ENCODE measurements around the gene PODXL2.

DNA sequence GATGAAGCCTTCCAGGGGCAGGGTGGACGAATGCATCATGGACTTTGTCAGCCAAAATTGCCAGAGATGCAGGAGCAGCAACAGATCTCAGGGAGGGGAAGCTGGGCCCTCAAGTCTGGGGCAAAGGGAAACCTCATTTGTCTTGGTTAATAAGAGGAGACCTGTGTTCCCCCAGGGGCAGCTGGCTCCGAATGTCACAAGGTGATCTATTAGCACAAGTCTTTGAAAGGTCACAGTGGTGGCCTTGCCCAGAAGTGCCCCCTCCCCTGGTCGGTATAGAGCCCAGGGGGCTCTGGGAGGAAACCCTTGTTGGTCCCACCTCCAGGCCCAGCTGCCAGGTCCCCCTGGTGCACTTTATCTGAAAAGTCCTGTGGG is 89.9 kb downstream of the PODXL2 start:
- no peak for TF ChIP-seq EZH2phosphoT487 (IDR thresholded peaks at IDR 0.05; ENCODE audit: unreplicated experiment)
- TF ChIP-seq, protein P1, sequence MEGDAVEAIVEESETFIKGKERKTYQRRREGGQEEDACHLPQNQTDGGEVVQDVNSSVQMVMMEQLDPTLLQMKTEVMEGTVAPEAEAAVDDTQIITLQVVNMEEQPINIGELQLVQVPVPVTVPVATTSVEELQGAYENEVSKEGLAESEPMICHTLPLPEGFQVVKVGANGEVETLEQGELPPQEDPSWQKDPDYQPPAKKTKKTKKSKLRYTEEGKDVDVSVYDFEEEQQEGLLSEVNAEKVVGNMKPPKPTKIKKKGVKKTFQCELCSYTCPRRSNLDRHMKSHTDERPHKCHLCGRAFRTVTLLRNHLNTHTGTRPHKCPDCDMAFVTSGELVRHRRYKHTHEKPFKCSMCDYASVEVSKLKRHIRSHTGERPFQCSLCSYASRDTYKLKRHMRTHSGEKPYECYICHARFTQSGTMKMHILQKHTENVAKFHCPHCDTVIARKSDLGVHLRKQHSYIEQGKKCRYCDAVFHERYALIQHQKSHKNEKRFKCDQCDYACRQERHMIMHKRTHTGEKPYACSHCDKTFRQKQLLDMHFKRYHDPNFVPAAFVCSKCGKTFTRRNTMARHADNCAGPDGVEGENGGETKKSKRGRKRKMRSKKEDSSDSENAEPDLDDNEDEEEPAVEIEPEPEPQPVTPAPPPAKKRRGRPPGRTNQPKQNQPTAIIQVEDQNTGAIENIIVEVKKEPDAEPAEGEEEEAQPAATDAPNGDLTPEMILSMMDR (conservative IDR thresholded peaks at IDR 0.05; ENCODE audit: low read depth in 2 of 2): no peak
- TF ChIP-seq POLR2AphosphoS5 (IDR thresholded peaks at IDR 0.05; ENCODE audit: low read depth): no peak
- TF ChIP-seq CREB1 (CRISPR knock-in tag; IDR thresholded peaks at IDR 0.05; ENCODE audit: low read depth): no peak
- no peak for TF ChIP-seq EZH2 (IDR thresholded peaks at IDR 0.05; ENCODE audit: low read depth, unreplicated experiment)
- TF ChIP-seq, protein P2, sequence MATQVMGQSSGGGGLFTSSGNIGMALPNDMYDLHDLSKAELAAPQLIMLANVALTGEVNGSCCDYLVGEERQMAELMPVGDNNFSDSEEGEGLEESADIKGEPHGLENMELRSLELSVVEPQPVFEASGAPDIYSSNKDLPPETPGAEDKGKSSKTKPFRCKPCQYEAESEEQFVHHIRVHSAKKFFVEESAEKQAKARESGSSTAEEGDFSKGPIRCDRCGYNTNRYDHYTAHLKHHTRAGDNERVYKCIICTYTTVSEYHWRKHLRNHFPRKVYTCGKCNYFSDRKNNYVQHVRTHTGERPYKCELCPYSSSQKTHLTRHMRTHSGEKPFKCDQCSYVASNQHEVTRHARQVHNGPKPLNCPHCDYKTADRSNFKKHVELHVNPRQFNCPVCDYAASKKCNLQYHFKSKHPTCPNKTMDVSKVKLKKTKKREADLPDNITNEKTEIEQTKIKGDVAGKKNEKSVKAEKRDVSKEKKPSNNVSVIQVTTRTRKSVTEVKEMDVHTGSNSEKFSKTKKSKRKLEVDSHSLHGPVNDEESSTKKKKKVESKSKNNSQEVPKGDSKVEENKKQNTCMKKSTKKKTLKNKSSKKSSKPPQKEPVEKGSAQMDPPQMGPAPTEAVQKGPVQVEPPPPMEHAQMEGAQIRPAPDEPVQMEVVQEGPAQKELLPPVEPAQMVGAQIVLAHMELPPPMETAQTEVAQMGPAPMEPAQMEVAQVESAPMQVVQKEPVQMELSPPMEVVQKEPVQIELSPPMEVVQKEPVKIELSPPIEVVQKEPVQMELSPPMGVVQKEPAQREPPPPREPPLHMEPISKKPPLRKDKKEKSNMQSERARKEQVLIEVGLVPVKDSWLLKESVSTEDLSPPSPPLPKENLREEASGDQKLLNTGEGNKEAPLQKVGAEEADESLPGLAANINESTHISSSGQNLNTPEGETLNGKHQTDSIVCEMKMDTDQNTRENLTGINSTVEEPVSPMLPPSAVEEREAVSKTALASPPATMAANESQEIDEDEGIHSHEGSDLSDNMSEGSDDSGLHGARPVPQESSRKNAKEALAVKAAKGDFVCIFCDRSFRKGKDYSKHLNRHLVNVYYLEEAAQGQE (IDR thresholded peaks at IDR 0.05; ENCODE audit: unreplicated experiment): no peak
